CD4-positive, alpha-beta T cell (primary cell): Measurements from ENCODE around the gene AIFM3. TPM values are rescaled to one million over a fixed set of nuclear protein-coding genes. Genes with fewer than 3 reads are reported as not detected.
"Not testable (repeated sequence)": the region's sequence is repeated elsewhere in the genome, so short reads cannot be mapped to it uniquely, and the experiment has no call there.

Experiments
- ATAC-seq: fragments of 200-7000 bp; cut with Tn5 transposase; one replicate; pipeline ENCODE4 v1.10.0; 2022; ENCODE audit warnings: mild to moderate bottlenecking; ENCODE audit not compliant: poor library complexity
- CTCF ChIA-PET: fragments of 350-600 bp; sonication (Branson Sonifier 250); formaldehyde crosslinking; loops from one replicate; lab custom pipeline; 2021; ENCODE audit warnings: antibody characterized with exemption, inconsistent platforms; lab: Charles Lee
- POLR2A ChIA-PET: fragments of 350-600 bp; sonication (Branson Sonifier 250); formaldehyde crosslinking; loops from one replicate; lab custom pipeline; 2021; ENCODE audit warnings: antibody characterized with exemption, inconsistent platforms; lab: Charles Lee
- DNase-seq, 14 experiments: peaks; one replicate each; pipeline ENCODE4 v3.0.0-alpha.2; 2013 to 2020; ENCODE audit warnings: mixed read lengths in 2 of 14
- H3K27ac ChIP-seq, 2 donors: one replicate each; pipeline versions ENCODE4 v1.5.1 to v1.7.0; 2013; ENCODE audit warnings: low read length in 2 of 2, low read depth in 1 of 2, mild to moderate bottlenecking in 1 of 2
- H3K27me3 ChIP-seq, 2 experiments: 1 replicate in 1 of 2; 2 replicates in 1 of 2; pipeline versions ENCODE4 v1.6.1 to v1.7.0; 2013; ENCODE audit warnings: low read length in 2 of 2, control low read depth in 1 of 2, mild to moderate bottlenecking in 1 of 2, moderate library complexity in 1 of 2; ENCODE audit not compliant: insufficient read depth in 2 of 2, control insufficient read depth in 1 of 2
- H3K36me3 ChIP-seq: one replicate; pipeline ENCODE4 v1.6.1; 2013; ENCODE audit warnings: low read length, control low read depth; ENCODE audit not compliant: insufficient read depth
- H3K4me1 ChIP-seq: one replicate; pipeline ENCODE4 v1.6.1; 2013; ENCODE audit warnings: low read length, control low read depth; ENCODE audit not compliant: insufficient read depth
- H3K4me3 ChIP-seq: one replicate; pipeline ENCODE4 v1.5.1; 2013; ENCODE audit warnings: mild to moderate bottlenecking, low read length, moderate library complexity
- H3K9me3 ChIP-seq, 2 experiments: 1 replicate in 1 of 2; 2 replicates in 1 of 2; pipeline versions ENCODE4 v1.6.1 to v1.7.0; 2013; ENCODE audit warnings: low read length in 2 of 2, mild to moderate bottlenecking in 2 of 2, control low read depth in 1 of 2, moderate library complexity in 1 of 2; ENCODE audit not compliant: control insufficient read depth in 1 of 2, insufficient read depth in 1 of 2
- H3K27ac Mint-ChIP-seq: one replicate; pipeline ENCODE4 v1.8.0; 2020; ENCODE audit warnings: mixed read lengths
- H3K27me3 Mint-ChIP-seq: one replicate; pipeline ENCODE4 v1.8.0; 2021; ENCODE audit warnings: mixed read lengths
- H3K36me3 Mint-ChIP-seq: one replicate; pipeline ENCODE4 v1.8.0; 2021; ENCODE audit warnings: low read depth, mixed read lengths
- H3K4me1 Mint-ChIP-seq: one replicate; pipeline ENCODE4 v1.8.0; 2021; ENCODE audit warnings: low read depth, mixed read lengths
- H3K4me3 Mint-ChIP-seq: one replicate; pipeline ENCODE4 v1.8.0; 2020; ENCODE audit warnings: mild to moderate bottlenecking, mixed read lengths
- H3K9me3 Mint-ChIP-seq: one replicate; pipeline ENCODE4 v1.8.0; 2020; ENCODE audit warnings: mixed read lengths
- CTCF ChIP-seq: fragments of 200-600 bp; IDR thresholded peaks from one replicate; pipeline ENCODE4 v1.8.0; 2022; ENCODE audit warnings: antibody characterized with exemption, mild to moderate bottlenecking
- intact Hi-C, 2 experiments: fragments of 100-400 bp; cut with DNase I in 1 of 2; cut with micrococcal nuclease in 1 of 2; formaldehyde crosslinking; loops; one replicate each; pipeline versions ENCODE4 v1.15.1 to v1.9.0; 2023 to 2025; cut with DNase I, micrococcal nuclease
- total RNA-seq, 174 experiments: library from RNA in 2 of 174; stranded (reverse) in 2 of 174; gene quantifications; one replicate each; pipeline ENCODE4 v1.2.3 and lab custom pipeline; 2021 to 2026

Gene AIFM3
- total RNA-seq, 2 experiments from 2014 or later = 0.34 to 0.41 TPM

- Histone ChIP-seq H3K27ac (no peak overlapping the region), H3K4me3 (no peak overlapping the region), H3K4me1 (peaks cover 58% of the 10 kb centered on the region), H3K27me3 (no peaks in the 10 kb centered on the region), H3K36me3 (peaks cover 19% of the 10 kb centered on the region), H3K9me3 (no peaks in the 10 kb centered on the region)
- ChIA-PET POLR2A (interaction anchor here (1.4 kb wide), 1 partner anchor 11 kb away, joined by 4 read pairs; the partner anchor contains the start of gene CRKL), CTCF (interaction anchor here (0.7 to 2.0 kb wide), 4 partner anchors 9 to 76 kb away, joined by 3 to 11 read pairs (median 6); partner anchors contain the start of gene CRKL)
- Mint-ChIP-seq H3K36me3 (peaks cover 34% of the 10 kb centered on the region), H3K4me1 (peaks cover 64% of the 10 kb centered on the region), H3K27ac (no peak overlapping the region), H3K27me3 (no peaks in the 10 kb centered on the region), H3K9me3 (no peaks in the 10 kb centered on the region), H3K4me3 (no peak overlapping the region)
- TF ChIP-seq CTCF = no peak
- intact Hi-C loops = no loop called here
- no peak for DNase-seq
- ATAC-seq = no peak
Measured at GRCh38 chr22:20927940-20928572, 39.0 kb upstream of the AIFM3 start.

GRCh38 chr22:20928573-20928967 lies 38.5 kb upstream of the AIFM3 start:
- Histone ChIP-seq H3K27ac (no peak overlapping the region), H3K4me1 (peaks cover 53% of the 10 kb centered on the region), H3K4me3 (no peak overlapping the region), H3K27me3 (no peaks in the 10 kb centered on the region), H3K36me3 (peaks cover 21% of the 10 kb centered on the region), H3K9me3 (no peaks in the 10 kb centered on the region)
- no peak for TF ChIP-seq CTCF
- ChIA-PET CTCF (interaction anchor here (1.2 to 2.0 kb wide), 3 partner anchors 9 to 43 kb away, joined by 4 to 11 read pairs (median 7); partner anchors contain the start of gene CRKL), POLR2A (interaction anchor here (1.4 kb wide), 1 partner anchor 11 kb away, joined by 4 read pairs; the partner anchor contains the start of gene CRKL)
- H3K4me3 Mint-ChIP-seq = no peak overlapping the region
- intact Hi-C loops = no loop called here
- no peak overlapping the region for H3K27ac Mint-ChIP-seq
- no peak for DNase-seq
- no peaks in the 10 kb centered on the region for H3K27me3 Mint-ChIP-seq
- H3K36me3 Mint-ChIP-seq = peaks cover 35% of the 10 kb centered on the region
- H3K4me1 Mint-ChIP-seq = peaks cover 65% of the 10 kb centered on the region
- no peaks in the 10 kb centered on the region for H3K9me3 Mint-ChIP-seq
- ATAC-seq = no peak

GRCh38 chr22:20930004-20930403 lies 37.1 kb upstream of the AIFM3 start:
- H3K4me3 ChIP-seq = no peak overlapping the region
- H3K27me3 Mint-ChIP-seq = no peaks in the 10 kb centered on the region
- no peak overlapping the region for H3K27ac Mint-ChIP-seq
- H3K4me1 Mint-ChIP-seq = peaks cover 65% of the 10 kb centered on the region
- TF ChIP-seq CTCF = no peak
- H3K4me3 Mint-ChIP-seq = no peak overlapping the region
- peaks cover 34% of the 10 kb centered on the region for H3K36me3 ChIP-seq
- H3K9me3 Mint-ChIP-seq = no peaks in the 10 kb centered on the region
- ATAC-seq (no peak), DNase-seq (no peak)
- ChIA-PET POLR2A (no interaction called here), CTCF (no interaction called here)
- H3K27ac ChIP-seq = no peak overlapping the region
- H3K9me3 ChIP-seq = no peaks in the 10 kb centered on the region
- H3K4me1 ChIP-seq = peaks cover 45% of the 10 kb centered on the region
- no peaks in the 10 kb centered on the region for H3K27me3 ChIP-seq
- H3K36me3 Mint-ChIP-seq = peaks cover 44% of the 10 kb centered on the region
- intact Hi-C loops = no loop called here

GRCh38 chr22:20930435-20930834 lies 36.6 kb upstream of the AIFM3 start:
- POLR2A ChIA-PET, CTCF ChIA-PET, H3K27me3 ChIP-seq, H3K27ac Mint-ChIP-seq, DNase-seq, ATAC-seq, H3K9me3 ChIP-seq, H3K4me3 ChIP-seq, H3K4me3 Mint-ChIP-seq, H3K9me3 Mint-ChIP-seq, H3K27me3 Mint-ChIP-seq, intact Hi-C loops, H3K27ac ChIP-seq: not testable (repeated sequence)
- H3K4me1 ChIP-seq = peaks cover 45% of the 10 kb centered on the region
- H3K36me3 ChIP-seq = peaks cover 33% of the 10 kb centered on the region
- H3K4me1 Mint-ChIP-seq = peaks cover 61% of the 10 kb centered on the region
- peaks cover 46% of the 10 kb centered on the region for H3K36me3 Mint-ChIP-seq
